NCI-H82 (cell line): ENCODE results near the gene OPN4.

Experiments
- DNase-seq: peaks from one replicate; lab custom pipeline; 2025; lab: John Stamatoyannopoulos, UW

Gene OPN4

DNA sequence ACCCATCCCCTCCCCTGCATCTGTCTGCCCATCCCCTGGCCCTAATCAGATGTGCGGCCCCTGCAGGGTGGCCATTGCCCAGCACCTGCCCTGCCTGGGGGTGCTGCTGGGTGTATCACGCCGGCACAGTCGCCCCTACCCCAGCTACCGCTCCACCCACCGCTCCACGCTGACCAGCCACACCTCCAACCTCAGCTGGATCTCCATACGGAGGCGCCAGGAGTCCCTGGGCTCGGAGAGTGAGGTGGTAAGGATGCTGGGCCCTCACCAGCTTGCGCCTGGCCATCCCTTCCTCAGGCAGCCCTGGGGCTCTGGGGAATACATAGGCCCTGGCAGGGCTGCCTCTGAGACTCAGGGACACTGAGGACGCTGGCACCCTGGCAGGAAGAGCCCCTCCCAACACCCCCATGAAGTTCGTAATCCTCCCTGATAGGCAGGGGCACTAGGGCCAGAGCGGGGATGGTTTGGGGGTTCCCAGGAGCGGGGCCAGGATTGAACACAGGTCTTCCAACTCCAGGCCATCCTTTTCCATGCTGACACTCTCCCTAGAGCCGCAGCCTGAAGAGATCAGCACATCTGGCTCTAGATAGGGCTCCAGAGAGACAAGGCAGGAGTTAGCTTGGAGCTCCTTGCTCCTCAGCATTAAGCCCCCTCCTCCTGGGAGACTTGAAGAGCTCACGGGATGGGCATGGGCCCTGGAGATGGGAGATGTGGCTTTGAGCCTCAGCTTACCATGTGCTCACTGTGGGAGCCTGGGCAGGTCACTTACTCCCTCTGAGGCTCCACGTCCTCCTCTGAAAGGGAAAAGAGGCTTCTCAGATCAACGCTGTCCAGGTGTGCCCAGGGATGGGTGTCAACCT, 8.1 kb downstream of the OPN4 start:
- DNase-seq = no peak

DNA sequence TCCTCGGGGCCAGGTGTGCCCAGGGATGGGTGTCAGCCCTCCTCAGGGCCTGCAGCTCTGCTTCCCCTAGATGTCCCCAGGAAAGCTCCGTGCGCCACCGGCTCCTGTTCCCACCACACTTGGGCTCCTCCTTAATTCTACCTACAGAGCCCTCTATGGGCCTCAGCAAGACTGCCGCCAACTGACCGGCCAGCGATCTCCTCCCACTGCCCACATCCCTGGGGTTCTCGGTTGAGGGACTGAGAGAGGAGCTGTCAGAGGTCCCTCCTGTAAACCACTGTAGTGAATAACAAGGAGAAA, 8.6 kb downstream of the OPN4 start:
- DNase-seq = no peak

DNA sequence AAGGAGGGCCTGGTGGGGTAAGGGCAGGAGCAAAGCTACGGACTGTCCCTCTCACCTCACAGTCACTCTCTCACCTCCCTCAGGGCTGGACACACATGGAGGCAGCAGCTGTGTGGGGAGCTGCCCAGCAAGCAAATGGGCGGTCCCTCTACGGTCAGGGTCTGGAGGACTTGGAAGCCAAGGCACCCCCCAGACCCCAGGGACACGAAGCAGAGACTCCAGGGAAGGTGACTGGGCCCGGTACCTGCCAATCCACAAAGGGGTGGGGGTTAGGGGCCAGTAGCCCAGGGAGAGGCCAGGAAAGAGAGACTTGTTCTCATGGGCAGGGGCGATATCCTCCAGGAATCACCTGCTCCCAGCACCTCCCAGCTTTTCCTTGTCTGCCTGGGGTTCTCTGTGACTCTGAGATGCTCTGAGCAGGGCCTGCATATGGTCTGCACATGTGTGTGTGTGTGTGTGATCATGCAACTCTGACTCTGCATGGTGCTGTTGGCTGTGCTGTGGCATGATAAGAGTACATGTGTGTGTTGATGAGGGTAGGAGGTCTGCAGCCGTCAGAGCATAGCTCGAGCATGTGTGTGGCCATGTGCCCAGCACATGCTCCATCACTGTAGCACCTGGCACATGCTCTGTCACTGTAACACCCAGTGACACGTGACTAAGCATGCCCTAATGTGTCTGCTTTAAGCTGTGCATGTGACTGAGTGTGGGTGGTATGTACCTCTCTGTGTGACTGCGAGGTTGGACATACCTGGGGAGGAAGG, 9.4 kb downstream of the OPN4 start:
- peak; percentile 41 for DNase-seq

DNA sequence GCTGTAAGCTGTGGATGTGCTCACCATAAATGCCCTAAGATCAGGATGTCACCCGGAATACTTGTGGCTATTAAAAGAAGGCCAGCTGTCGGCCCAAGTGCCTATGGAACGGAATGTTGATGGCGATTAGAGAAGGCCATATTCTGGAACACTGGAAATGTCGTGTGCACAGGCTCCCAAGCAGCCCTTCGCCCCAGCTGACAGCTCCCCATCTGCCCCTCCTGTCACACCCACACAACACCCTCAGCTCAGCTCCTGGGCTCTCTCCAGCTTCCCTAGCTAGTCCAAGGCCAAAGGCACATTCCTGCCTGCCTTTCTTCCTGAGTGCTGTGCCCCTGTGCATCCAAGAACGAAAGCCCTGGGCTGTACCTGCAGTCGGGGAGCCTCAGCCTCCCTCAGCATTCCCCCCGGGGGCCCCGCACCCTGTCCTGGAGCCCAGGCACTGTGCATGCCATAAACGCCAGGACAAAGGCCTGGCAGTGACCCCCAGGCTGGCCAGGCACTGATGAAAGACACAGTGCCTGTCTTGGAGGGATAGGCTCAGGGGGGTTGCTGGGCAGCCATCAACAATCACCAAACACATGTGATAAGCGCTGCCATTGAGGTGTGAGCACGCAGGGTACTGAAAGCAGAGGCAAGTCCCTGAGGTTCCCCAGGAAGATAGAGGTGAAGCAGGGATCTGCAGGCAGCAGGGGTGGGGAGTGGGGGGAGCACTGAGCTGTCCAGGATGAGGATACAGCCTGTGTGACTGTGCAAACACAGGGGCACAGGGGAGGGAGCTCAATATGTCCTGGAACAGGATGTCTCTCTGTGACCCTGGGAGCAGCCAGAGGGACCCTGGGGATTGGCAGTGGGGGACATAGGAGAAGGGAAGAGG, 10.2 kb downstream of the OPN4 start:
- DNase-seq = peak; percentile 41

- no peak for DNase-seq
Observed at GRCh38 chr10:86665218-86665607, 10.9 kb downstream of the OPN4 start.

DNA sequence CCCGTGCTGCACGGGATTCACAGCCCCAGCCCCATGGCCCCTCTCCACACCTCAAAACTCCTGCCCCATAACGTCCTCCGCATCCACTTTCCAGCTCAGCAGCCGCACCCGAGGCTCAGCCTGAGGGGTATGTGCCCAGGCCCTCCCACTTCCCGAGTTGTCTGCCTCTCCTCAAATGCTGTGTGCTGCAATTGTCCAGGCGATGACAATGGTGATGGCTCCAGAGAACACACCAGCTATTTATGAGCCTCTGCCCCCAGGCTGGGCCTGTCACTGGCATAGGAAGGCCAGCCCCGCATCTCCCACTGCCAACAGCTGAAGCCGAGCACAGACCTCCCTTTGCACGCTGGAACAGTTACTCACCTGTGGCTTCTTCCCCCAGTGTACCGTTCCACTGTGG, 11.5 kb downstream of the OPN4 start:
- DNase-seq = no peak

GRCh38 chr10:86666538-86666937, 12.2 kb downstream of the OPN4 start:
- peak; percentile 39 for DNase-seq

DNA sequence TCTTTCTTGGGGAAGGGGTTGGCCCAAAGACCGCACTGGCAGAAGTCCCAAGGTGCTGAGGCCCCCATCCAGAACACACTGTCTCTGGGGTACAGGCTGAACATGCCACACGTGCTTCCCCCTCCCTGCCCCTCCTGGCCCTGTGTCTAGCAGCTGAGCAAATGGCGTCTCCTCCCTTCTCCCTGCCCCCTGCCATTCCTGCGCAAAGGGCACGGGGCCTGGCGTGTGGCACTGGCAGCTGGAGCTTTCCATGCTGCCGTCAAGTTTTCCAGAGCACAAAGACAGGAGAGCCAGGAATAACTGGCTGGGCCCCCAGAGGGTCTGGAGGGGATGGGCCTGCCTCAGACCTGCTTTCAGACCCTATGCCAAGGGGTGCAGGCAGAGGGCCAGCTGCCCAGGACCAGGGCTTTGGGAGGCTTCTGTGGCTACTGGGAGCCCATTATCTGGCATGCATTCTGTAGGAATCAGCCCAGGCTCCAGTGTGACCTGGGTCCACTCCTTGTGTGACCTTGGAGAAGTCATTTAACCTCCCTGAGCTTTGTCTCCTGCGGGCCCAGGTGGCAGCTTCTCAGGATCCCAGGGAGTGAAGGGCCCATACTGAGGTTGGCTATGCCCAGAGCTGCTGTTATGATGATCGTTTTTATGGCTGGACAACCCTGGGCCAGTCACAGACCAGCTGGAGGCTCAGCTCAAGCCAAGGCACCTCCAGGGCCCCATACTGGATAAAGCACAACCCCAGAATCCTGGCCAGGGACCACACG, 13.3 kb downstream of the OPN4 start:
- DNase-seq = no peak

GRCh38 chr10:86668297-86669165, 14.2 kb downstream of the OPN4 start, which contains the start of gene LDB3:
LDB3 (plus strand) TSS chr10:86668511; CDS start chr10:86668692, 181 bp downstream.
- peak; percentile 63 for DNase-seq

DNA sequence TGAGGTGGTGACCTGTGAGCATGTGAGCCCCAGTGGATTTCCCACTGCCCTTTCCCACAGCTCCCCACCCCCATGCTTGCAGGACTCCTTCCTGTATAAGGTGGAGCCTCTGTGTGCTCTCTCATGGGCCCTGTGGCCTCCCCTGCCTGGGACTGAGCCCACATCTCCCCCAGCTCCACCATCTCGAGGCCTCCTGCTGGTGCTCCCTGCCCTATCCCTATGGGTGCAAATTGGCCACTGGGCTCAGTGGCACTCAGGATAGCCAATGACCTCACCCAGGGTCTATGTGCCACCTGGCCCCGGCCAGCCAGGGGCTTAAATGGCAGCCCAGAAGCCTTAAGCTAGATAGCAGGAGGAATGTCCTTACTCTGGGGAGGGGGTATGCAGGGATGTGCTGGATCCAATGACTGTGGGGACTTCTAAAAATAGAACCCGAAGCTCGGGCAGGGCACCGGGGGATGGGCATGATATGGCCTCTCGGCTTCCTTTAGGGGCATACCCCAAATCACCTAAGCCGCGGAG, 16.0 kb downstream of the OPN4 start:
- DNase-seq = no peak

DNA sequence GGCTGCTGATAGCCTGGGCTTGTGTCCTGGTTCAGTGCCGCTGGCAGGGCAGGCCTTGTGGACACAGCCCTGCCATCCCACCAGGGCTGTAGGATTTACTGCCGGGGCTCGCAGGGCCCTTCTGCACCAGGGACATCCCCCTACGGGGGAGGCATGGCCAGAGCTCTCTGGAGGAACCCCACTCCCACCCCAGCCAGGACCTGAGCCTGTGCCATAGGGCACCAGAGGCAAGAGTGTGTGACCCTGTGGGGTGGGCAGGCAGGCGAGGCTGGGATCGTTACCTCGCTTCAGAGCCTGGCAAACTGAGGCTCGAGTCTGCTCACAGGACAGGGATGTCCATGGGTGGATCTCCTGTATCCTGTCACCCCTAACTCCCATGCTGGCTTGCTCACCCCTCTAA, 16.5 kb downstream of the OPN4 start:
- DNase-seq = no peak

DNA sequence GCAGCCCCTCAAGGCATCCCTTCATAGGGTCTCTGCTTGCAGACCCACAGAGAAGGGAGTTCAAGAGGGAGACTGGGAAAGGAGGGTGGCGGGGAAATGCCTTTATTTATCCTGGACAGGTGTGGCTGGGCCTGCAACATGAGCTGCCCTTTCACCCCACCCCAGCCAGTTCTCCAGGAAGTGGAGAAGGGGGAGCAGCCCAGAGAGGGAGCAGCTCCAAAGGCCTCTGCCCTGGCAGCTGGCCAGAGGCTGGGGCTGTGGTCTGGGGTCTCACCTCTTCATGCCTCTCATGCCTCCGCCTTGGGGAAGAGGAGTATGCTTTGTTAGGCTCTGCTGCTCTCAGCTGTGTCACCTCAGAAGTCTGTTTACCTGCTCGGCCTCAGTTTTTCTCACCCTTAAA, 17.1 kb downstream of the OPN4 start:
- no peak for DNase-seq

DNA sequence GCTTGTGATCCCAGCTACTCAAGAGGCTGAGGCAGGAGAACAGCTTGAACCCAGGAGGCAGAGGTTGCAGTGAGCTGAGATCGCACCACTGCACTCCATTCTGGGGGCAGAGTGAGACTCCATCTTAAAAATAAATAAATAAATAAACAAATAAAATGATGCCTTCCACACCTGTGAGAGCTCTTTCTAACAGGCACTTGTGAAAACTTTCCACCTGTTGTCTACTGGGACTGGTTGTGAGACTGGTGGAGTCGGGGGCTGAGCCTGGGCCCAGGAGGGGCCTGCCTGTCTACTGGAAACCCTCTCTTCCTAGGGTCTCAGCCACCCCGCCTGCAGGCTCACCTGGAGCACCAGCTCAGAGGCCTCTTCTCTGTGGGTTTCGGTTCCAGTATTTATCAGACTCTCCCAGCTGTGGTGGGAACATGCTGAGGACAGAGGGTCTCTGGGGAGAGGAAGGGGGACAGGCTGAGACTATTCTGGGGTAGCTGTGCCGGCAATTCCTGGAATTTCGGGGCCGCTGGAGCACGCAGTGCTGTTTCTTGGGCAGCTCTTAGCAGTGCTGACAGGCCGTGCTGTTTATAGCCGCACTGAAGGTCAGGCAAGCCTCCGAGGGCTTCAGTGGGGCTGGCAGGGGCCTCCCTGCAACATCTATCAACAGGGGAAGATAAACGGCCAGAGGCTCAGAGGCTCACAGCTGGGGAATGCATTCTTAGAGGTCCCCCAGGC, 17.8 kb downstream of the OPN4 start:
- DNase-seq = peak; percentile 53

DNA sequence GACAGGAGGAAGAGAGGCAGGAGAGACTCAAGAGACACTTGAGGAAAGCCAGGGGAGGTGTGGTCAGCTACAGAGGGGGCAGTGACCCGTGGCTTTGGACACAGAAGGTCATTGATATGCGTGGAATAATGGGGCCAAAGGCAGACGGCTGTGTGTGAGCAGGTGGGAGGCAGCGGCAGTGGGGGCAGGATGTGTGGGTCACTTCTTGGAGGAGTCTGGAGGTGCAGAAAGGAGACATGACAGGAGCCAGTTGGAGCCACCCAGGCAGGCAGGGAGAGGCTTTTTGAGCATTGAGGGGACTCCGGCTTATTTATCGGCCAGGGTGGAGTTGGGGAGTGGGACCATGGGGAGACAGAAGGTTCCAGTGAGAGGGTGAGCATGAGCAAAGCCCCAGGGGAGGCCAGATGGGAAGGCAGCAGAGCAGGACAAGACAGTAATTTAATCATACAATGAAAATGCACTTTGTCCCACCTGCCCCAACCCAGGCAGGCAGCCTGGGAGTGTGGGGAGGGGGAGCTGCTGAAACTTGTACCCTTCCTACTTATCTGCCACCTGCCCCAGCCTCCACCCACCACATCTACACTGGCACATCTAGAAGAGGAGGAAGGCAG, 19.0 kb downstream of the OPN4 start:
- DNase-seq = peak; percentile 85

- peak; percentile 96 for DNase-seq
Observed at GRCh38 chr10:86673827-86674581, 19.7 kb downstream of the OPN4 start.

DNA sequence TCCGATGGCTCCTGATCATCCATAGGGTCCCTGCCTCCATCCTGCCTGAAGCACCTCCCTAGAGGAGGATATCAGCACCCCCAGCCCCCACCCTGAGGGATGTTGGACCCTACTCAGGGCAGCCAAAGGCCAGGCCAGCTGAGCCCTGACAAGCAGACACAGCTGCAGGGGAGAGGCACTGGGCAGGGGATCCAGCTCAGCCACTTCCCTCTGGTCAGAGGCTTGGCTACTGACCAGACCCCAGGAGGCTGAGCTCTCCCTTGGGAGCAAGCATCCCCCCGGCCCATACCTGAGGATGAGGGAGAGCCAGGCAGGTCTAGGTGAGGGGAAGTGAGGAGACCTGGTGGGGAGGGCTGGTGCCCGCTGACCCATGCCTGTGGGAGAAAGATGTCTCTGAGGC, 20.6 kb downstream of the OPN4 start:
- DNase-seq = no peak

GRCh38 chr10:86677374-86677773, 23.0 kb downstream of the OPN4 start:
- DNase-seq = no peak

DNA sequence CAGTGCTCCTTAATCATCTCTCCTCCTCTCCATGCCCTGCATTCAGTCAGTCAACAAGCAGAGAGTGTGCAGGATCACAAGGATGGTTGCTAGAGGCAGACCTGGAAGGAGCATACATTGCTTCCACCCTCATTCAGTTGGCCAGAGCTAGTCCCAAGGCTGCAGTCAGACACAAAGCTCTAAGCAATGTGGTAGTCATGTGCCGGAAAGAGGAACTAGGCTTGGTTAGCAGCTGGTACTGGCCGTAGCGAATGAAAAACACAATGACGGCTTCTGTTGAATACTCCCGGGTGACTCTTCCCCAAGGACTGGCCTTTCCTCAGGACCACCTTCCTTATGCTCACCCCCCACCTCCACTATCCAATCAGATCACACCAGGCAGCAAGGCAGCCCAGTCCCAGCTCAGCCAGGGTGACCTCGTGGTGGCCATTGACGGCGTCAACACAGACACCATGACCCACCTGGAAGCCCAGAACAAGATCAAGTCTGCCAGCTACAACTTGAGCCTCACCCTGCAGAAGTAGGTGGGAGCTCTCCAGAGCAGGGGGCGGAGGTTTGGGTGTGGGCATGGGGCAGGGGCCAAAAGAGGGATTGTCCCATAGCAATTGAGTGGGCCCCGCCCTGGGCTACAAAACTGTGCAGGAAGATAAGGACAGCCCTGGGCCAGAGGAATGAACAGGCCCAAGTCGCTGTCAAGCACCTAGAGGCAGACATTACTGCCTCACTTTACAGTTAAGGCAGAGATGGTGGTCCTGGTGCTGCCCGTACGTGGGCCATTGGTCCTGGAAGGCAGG, 24.8 kb downstream of the OPN4 start:
- no peak for DNase-seq
